Right atrium auricular region (tissue), 2 donors: Measurements from ENCODE around the gene CDK4. TPM values are rescaled to one million over a fixed set of nuclear protein-coding genes. Genes with fewer than 3 reads are reported as not detected.
A peak's percentile ranks its signal among the peaks of the same experiment; 100 is the strongest.

Source experiments
- DNase-seq: peaks from one replicate; pipeline ENCODE4 v3.0.0-alpha.2; 2019; ENCODE audit warnings: low spot score
- H3K27ac ChIP-seq, 2 donors: fragments of 200-600 bp; sonication (generic); 1 replicate in 1 of 2; 2 replicates in 1 of 2; pipeline ENCODE4 v1.5.1; 2016 to 2019
- H3K27me3 ChIP-seq, 2 donors: fragments of 200-600 bp; sonication (generic); one replicate each; pipeline versions ENCODE4 v1.5.1 to v1.6.0; 2017 to 2019
- H3K36me3 ChIP-seq: fragments of 200-600 bp; sonication (generic); one replicate; pipeline ENCODE4 v1.5.1; 2016
- H3K4me1 ChIP-seq, 2 donors: fragments of 200-600 bp; sonication (generic); one replicate each; pipeline versions ENCODE4 v1.5.1 to v1.6.0; 2017 to 2019
- H3K4me3 ChIP-seq, 2 donors: fragments of 200-600 bp; sonication (generic); 1 replicate in 1 of 2; 2 replicates in 1 of 2; pipeline ENCODE4 v1.5.1; 2017 to 2019; ENCODE audit warnings: mild to moderate bottlenecking in 1 of 2, moderate library complexity in 1 of 2
- H3K9me3 ChIP-seq, 2 donors: fragments of 200-600 bp; sonication (generic); one replicate each; pipeline ENCODE4 v1.5.1; 2019
- total RNA-seq, 2 donors: library from RNA; depleted of rRNA; stranded (reverse); fragments of >200 nt; gene quantifications; one replicate each; pipeline ENCODE4 v1.1.0, GENCODE V29; 2016
- TF ChIP-seq, protein P1 (sequence below), 2 donors: fragments of 200-600 bp; sonication (generic); IDR thresholded peaks; one replicate each; pipeline ENCODE4 v1.5.1; 2019; ENCODE audit warnings: antibody characterized with exemption in 2 of 2

The CDK4 gene
- total RNA-seq, 2 donors from 2014 or later = 32.1 to 59.7 TPM

- TF ChIP-seq, protein P1, sequence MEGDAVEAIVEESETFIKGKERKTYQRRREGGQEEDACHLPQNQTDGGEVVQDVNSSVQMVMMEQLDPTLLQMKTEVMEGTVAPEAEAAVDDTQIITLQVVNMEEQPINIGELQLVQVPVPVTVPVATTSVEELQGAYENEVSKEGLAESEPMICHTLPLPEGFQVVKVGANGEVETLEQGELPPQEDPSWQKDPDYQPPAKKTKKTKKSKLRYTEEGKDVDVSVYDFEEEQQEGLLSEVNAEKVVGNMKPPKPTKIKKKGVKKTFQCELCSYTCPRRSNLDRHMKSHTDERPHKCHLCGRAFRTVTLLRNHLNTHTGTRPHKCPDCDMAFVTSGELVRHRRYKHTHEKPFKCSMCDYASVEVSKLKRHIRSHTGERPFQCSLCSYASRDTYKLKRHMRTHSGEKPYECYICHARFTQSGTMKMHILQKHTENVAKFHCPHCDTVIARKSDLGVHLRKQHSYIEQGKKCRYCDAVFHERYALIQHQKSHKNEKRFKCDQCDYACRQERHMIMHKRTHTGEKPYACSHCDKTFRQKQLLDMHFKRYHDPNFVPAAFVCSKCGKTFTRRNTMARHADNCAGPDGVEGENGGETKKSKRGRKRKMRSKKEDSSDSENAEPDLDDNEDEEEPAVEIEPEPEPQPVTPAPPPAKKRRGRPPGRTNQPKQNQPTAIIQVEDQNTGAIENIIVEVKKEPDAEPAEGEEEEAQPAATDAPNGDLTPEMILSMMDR (IDR thresholded peaks at IDR 0.05) = no peak
- H3K4me1 ChIP-seq = peaks cover 0 to 40% of the 10 kb centered on the region in 2 donors
- DNase-seq = no peak
- no peak within 1 kb of the TSS for H3K27ac ChIP-seq
- H3K36me3 ChIP-seq = peaks cover 16% of the 10 kb centered on the region
- H3K27me3 ChIP-seq = peaks cover 0 to 16% of the 10 kb centered on the region in 2 donors
- no peaks in the 10 kb centered on the region for H3K9me3 ChIP-seq
- peak within 1 kb of the TSS; percentile 10 to 48 for H3K4me3 ChIP-seq
Measured at GRCh38 chr12:57766464-57767304, 14.6 kb upstream of the CDK4 start, which contains the start of gene CYP27B1. CYP27B1 (minus strand) TSS chr12:57767078; CDS start chr12:57767041, 37 bp downstream.

GRCh38 chr12:57765698-57766463, 13.8 kb upstream of the CDK4 start:
- no peak for DNase-seq
- H3K4me3 ChIP-seq = peak overlapping the region; percentile 26 to 48
- H3K4me1 ChIP-seq = peaks cover 0 to 32% of the 10 kb centered on the region in 2 donors
- H3K27ac ChIP-seq = no peak overlapping the region
- TF ChIP-seq, protein P1 (IDR thresholded peaks at IDR 0.05) = no peak
- no peaks in the 10 kb centered on the region for H3K9me3 ChIP-seq
- peaks cover 0 to 16% of the 10 kb centered on the region in 2 donors for H3K27me3 ChIP-seq
- H3K36me3 ChIP-seq = peaks cover 16% of the 10 kb centered on the region

DNA sequence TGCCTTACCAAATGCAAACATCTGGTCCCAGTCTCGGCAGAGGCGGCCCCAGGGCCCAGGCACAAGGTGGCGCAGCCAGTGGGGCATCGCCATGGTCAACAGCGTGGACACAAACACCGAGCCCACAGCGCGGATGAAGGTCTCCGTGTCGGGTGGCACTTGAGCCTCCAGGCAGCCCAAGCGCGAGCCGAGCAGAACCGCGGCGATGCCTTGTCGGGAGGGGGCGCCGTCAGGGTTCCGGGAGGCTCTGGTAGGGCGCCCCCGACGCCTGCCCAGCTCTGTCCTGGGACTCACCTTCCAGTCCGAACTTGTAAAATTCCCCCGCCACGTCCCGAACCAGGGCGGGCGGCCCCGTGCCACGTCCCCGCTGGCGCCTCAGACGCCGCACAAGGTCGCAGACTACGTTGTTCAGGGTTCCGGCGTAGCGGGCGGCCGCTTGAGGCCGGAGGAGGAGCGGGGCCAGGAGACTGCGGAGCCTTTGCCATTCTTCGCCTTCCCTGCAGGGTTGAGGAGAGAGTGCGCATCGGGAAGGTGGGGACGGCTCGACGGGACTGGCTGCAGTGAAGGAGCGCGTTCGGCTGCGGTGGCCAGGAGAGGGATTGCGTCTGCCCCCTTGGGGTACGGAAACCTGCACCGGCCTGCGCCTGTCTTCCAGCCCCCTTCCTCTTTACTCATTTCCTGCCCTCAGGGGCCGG, 13.0 kb upstream of the CDK4 start:
- H3K36me3 ChIP-seq = peaks cover 12% of the 10 kb centered on the region
- no peak overlapping the region for H3K27ac ChIP-seq
- H3K4me3 ChIP-seq = peak overlapping the region; percentile 26 to 48
- peaks cover 0 to 16% of the 10 kb centered on the region in 2 donors for H3K27me3 ChIP-seq
- H3K9me3 ChIP-seq = no peaks in the 10 kb centered on the region
- peaks cover 0 to 30% of the 10 kb centered on the region in 2 donors for H3K4me1 ChIP-seq
- no peak for DNase-seq
- TF ChIP-seq, protein P1 (IDR thresholded peaks at IDR 0.05) = peak in 1 of 2 donors; percentile 48

- Histone ChIP-seq H3K36me3 (peaks cover 8% of the 10 kb centered on the region), H3K4me3 (peak overlapping the region; percentile 26 to 48), H3K27ac (no peak overlapping the region), H3K9me3 (no peaks in the 10 kb centered on the region), H3K27me3 (peaks cover 0 to 16% of the 10 kb centered on the region in 2 donors), H3K4me1 (peaks cover 0 to 30% of the 10 kb centered on the region in 2 donors)
- TF ChIP-seq, protein P1 (IDR thresholded peaks at IDR 0.05) = no peak
- DNase-seq = no peak
Measured at GRCh38 chr12:57764662-57765002, 12.5 kb upstream of the CDK4 start.

GRCh38 chr12:57763881-57764661, 12.0 kb upstream of the CDK4 start:
- TF ChIP-seq, protein P1 (IDR thresholded peaks at IDR 0.05) = no peak
- no peak for DNase-seq
- Histone ChIP-seq H3K27ac (no peak overlapping the region), H3K9me3 (no peaks in the 10 kb centered on the region), H3K4me1 (peaks cover 0 to 30% of the 10 kb centered on the region in 2 donors), H3K27me3 (peaks cover 0 to 16% of the 10 kb centered on the region in 2 donors), H3K36me3 (peaks cover 4% of the 10 kb centered on the region), H3K4me3 (peak overlapping the region in 1 of 2 donors; percentile 48)
